ENCODE measurements around the gene B9D1.

B9D1 gene

GRCh38 chr17:19317359-19318095 is 45.0 kb downstream of the B9D1 start:
- peak; percentile 34 for DNase-seq

- no peak for DNase-seq
Measured at GRCh38 chr17:19316761-19317358, 45.7 kb downstream of the B9D1 start.

GRCh38 chr17:19315104-19315503 is 47.4 kb downstream of the B9D1 start:
- no peak for DNase-seq

- peak; percentile 19 for DNase-seq
Measured at GRCh38 chr17:19313746-19314651, 48.5 kb downstream of the B9D1 start.

GRCh38 chr17:19313066-19313745 is 49.3 kb downstream of the B9D1 start:
- no peak for DNase-seq

- no peak for DNase-seq
Measured at GRCh38 chr17:19312406-19312805, 50.1 kb downstream of the B9D1 start.

- DNase-seq, result peak; percentile 41
Measured at GRCh38 chr17:19311421-19312215, 50.9 kb downstream of the B9D1 start.

GRCh38 chr17:19311016-19311415 is 51.5 kb downstream of the B9D1 start:
- DNase-seq, result no peak

GRCh38 chr17:19310151-19310550 is 52.4 kb downstream of the B9D1 start:
- DNase-seq, result no peak

GRCh38 chr17:19309701-19310100 is 52.8 kb downstream of the B9D1 start:
- DNase-seq, result no peak

GRCh38 chr17:19308398-19308797 is 54.1 kb downstream of the B9D1 start:
- DNase-seq, result no peak

- DNase-seq, result no peak
Measured at GRCh38 chr17:19307521-19307920, 55.0 kb downstream of the B9D1 start.

- DNase-seq, result peak; percentile 77
Measured at GRCh38 chr17:19306160-19307111, 56.1 kb downstream of the B9D1 start.

- DNase-seq, result peak; percentile 10
Measured at GRCh38 chr17:19305761-19306159, 56.8 kb downstream of the B9D1 start.

GRCh38 chr17:19305256-19305655 is 57.3 kb downstream of the B9D1 start:
- DNase-seq, result peak; percentile 61

GRCh38 chr17:19304751-19305150 is 57.8 kb downstream of the B9D1 start:
- no peak for DNase-seq

GRCh38 chr17:19304209-19304608 is 58.3 kb downstream of the B9D1 start:
- peak; percentile 84 for DNase-seq

GRCh38 chr17:19303367-19303776 is 59.2 kb downstream of the B9D1 start:
- peak; percentile 18 for DNase-seq

- DNase-seq, result peak; percentile 21
Measured at GRCh38 chr17:19302791-19303331, 59.7 kb downstream of the B9D1 start.

GRCh38 chr17:19301973-19302372 is 60.5 kb downstream of the B9D1 start:
- no peak for DNase-seq
